HepG2 (cell line): Measurements from ENCODE around the gene BLOC1S4. TPM values are rescaled to one million over a fixed set of nuclear protein-coding genes. Genes with fewer than 3 reads are reported as not detected.

ENCODE experiments used
- BCL6 ChIP-seq: IDR thresholded peaks from 2 replicates; pipeline ENCODE4 v1.6.1; 2016; ENCODE audit warnings: missing genetic modification reagents, missing compliant biosample characterization
- BRD4 ChIP-seq: sonication (generic); formaldehyde crosslinking; IDR thresholded peaks from 2 replicates; pipeline ENCODE4 v1.4.0; 2020; ENCODE audit warnings: missing genetic modification reagents
- CEBPG ChIP-seq: IDR thresholded peaks from 2 replicates; pipeline ENCODE4 v1.6.1; 2016
- EHMT2 ChIP-seq: fragments of 200-600 bp; sonication (generic); IDR thresholded peaks from 2 replicates; pipeline ENCODE4 v1.7.0; 2017; ENCODE audit warnings: antibody characterized with exemption, low read depth, low read length, borderline replicate concordance
- FOXP1 ChIP-seq, 2 experiments: fragments of 450-650 bp in 1 of 2; IDR thresholded peaks; 2 replicates each; pipeline ENCODE4 v1.6.1; 2017 to 2018; ENCODE audit warnings: antibody characterized with exemption in 1 of 2
- GABPB1 ChIP-seq: IDR thresholded peaks from 2 replicates; pipeline ENCODE4 v1.6.1; 2016; ENCODE audit warnings: mild to moderate bottlenecking, missing genetic modification reagents, moderate library complexity, missing compliant biosample characterization
- GATAD1 ChIP-seq: IDR thresholded peaks from 2 replicates; pipeline ENCODE4 v1.6.1; 2016; ENCODE audit warnings: missing genetic modification reagents, missing compliant biosample characterization
- GFI1 ChIP-seq: sonication (generic); formaldehyde crosslinking; IDR thresholded peaks from 2 replicates; pipeline ENCODE4 v1.5.0; 2020; ENCODE audit warnings: missing genetic modification reagents, mild to moderate bottlenecking, borderline replicate concordance
- KAT8 ChIP-seq: IDR thresholded peaks from 2 replicates; pipeline ENCODE4 v1.6.1; 2016; ENCODE audit warnings: missing genetic modification reagents, missing compliant biosample characterization
- MAFF ChIP-seq: IDR thresholded peaks from 2 replicates; pipeline ENCODE4 v1.6.1; 2011; ENCODE audit warnings: low read depth, low read length, improper control_type of control experiment
- MIER3 ChIP-seq: IDR thresholded peaks from 2 replicates; pipeline ENCODE4 v1.6.1; 2016; ENCODE audit warnings: missing compliant biosample characterization, borderline replicate concordance
- PHF5A ChIP-seq: IDR thresholded peaks from one replicate; pipeline ENCODE4 v1.6.1; 2018; ENCODE audit warnings: low read depth, missing genetic modification reagents; ENCODE audit not compliant: unreplicated experiment
- RBFOX2 ChIP-seq: fragments of 200-400 bp; formaldehyde crosslinking; IDR thresholded peaks from 2 replicates; pipeline ENCODE4 v1.6.1; 2017; ENCODE audit warnings: low read depth, mild to moderate bottlenecking, low read length
- SALL2 ChIP-seq: sonication (generic); formaldehyde crosslinking; IDR thresholded peaks from 2 replicates; pipeline ENCODE4 v1.8.1; 2023; ENCODE audit warnings: mild to moderate bottlenecking, missing genetic modification reagents, inconsistent platforms
- SNAI1 ChIP-seq: sonication (generic); formaldehyde crosslinking; IDR thresholded peaks from 2 replicates; pipeline ENCODE4 v1.5.0; 2020; ENCODE audit warnings: mild to moderate bottlenecking, missing genetic modification reagents, borderline replicate concordance
- SNAPC2 ChIP-seq: sonication (generic); formaldehyde crosslinking; IDR thresholded peaks from 2 replicates; pipeline ENCODE4 v1.8.1; 2022; ENCODE audit warnings: mild to moderate bottlenecking, missing genetic modification reagents
- SOX6 ChIP-seq, 2 experiments: fragments of 450-650 bp in 1 of 2; sonication (generic) in 1 of 2; formaldehyde crosslinking in 1 of 2; IDR thresholded peaks; 2 replicates each; pipeline versions ENCODE4 v1.4.0 to v1.6.1; 2017 to 2020; ENCODE audit warnings: antibody characterized with exemption in 1 of 2, mild to moderate bottlenecking in 1 of 2, missing genetic modification reagents in 1 of 2
- SUZ12 ChIP-seq: fragments of 150-350 bp; IDR thresholded peaks from 2 replicates; pipeline ENCODE4 v1.6.1; 2014; ENCODE audit warnings: low read depth, low read length
- ZBTB42 ChIP-seq: sonication (generic); formaldehyde crosslinking; IDR thresholded peaks from 2 replicates; pipeline ENCODE4 v1.5.0; 2020; ENCODE audit warnings: mild to moderate bottlenecking, missing genetic modification reagents
- ZC3H4 ChIP-seq: sonication (generic); formaldehyde crosslinking; IDR thresholded peaks from 2 replicates; pipeline ENCODE4 v1.4.0; 2020; ENCODE audit warnings: missing genetic modification reagents, borderline replicate concordance
- ZHX1 ChIP-seq: sonication (generic); formaldehyde crosslinking; IDR thresholded peaks from 2 replicates; pipeline ENCODE4 v1.8.1; 2022; ENCODE audit warnings: low read depth, mild to moderate bottlenecking, missing genetic modification reagents
- ZNF230 ChIP-seq: sonication (generic); formaldehyde crosslinking; IDR thresholded peaks from 2 replicates; pipeline ENCODE4 v1.4.0; 2020; ENCODE audit warnings: mild to moderate bottlenecking, missing genetic modification reagents
- ZNF331 ChIP-seq: sonication (generic); formaldehyde crosslinking; IDR thresholded peaks from 2 replicates; pipeline ENCODE4 v1.4.0; 2020; ENCODE audit warnings: missing genetic modification reagents
- ZNF337 ChIP-seq: sonication (generic); formaldehyde crosslinking; IDR thresholded peaks from 2 replicates; pipeline ENCODE4 v1.5.1; 2020; ENCODE audit warnings: missing genetic modification reagents, low read depth, mild to moderate bottlenecking, borderline replicate concordance
- ZNF558 ChIP-seq: sonication (generic); formaldehyde crosslinking; IDR thresholded peaks from 2 replicates; pipeline ENCODE4 v1.9.0; 2022; ENCODE audit warnings: mild to moderate bottlenecking, missing genetic modification reagents, borderline replicate concordance
- ZNF788 ChIP-seq: sonication (generic); formaldehyde crosslinking; IDR thresholded peaks from 2 replicates; pipeline ENCODE4 v1.5.0; 2020; ENCODE audit warnings: mild to moderate bottlenecking, missing genetic modification reagents, borderline replicate concordance
- ZSCAN5A ChIP-seq: sonication (generic); formaldehyde crosslinking; IDR thresholded peaks from 2 replicates; pipeline ENCODE4 v1.8.0; 2022; ENCODE audit warnings: mild to moderate bottlenecking, missing genetic modification reagents, borderline replicate concordance
- polyA plus RNA-seq, 8 experiments: library from polyadenylated mRNA; depleted of rRNA in 3 of 8; stranded (reverse) in 7 of 8; unstranded in 1 of 8; fragments of >200 nt; fragmentation: Illumina TruSeq in 4 of 8; extraction: Trizol in 4 of 8; gene quantifications; 2 replicates each; pipeline versions ENCODE4 v1.2.1 to v1.2.3, GENCODE V29; 2011 to 2016; ENCODE audit warnings: low read depth in 4 of 8, missing spikeins in 1 of 8, mixed read lengths in 1 of 8; ENCODE audit not compliant: insufficient read depth in 1 of 8
- total RNA-seq, 5 experiments: library from RNA; depleted of rRNA; stranded (reverse); fragments of >200 nt; fragmentation: Illumina TruSeq; extraction: Trizol; gene quantifications; 2 replicates each; pipeline ENCODE4 v1.2.3, GENCODE V29; 2016; ENCODE audit warnings: low read depth in 1 of 5

The BLOC1S4 gene
- total and polyA plus RNA-seq, 2 of the 13 experiments (the other 11 are each of a cell fraction or from before 2014, with no cell fraction given): 15.5 to 20.9 TPM

GRCh38 chr4:6695660-6696610 lies 20.0 kb upstream of the BLOC1S4 start (continued):
- TF ChIP-seq ZSCAN5A (peak; percentile 77; the same call in 1 of the 2 replicates), ZC3H4 (CRISPR knock-in tag) (peak; percentile 57; the same call in 1 of the 2 replicates), ZHX1 (peak; percentile 93), MIER3 (CRISPR knock-in tag) (peak; percentile 91; the same call in 1 of the 2 replicates), MAFF (no peak), BCL6 (peak; percentile 93), ZNF337 (0 out of 2 replicates have a peak, but pooled peaks have one; percentile 66), FOXP1 (IDR thresholded peaks at IDR 0.05) (peak; percentile 94), FOXP1 (CRISPR knock-in tag; IDR thresholded peaks at IDR 0.05) (peak; percentile 98), GATAD1 (CRISPR knock-in tag) (peak; percentile 73), GABPB1 (peak; percentile 61), SNAI1 (CRISPR knock-in tag) (0 out of 2 replicates have a peak, but pooled peaks have one; percentile 43), ZBTB42 (CRISPR knock-in tag) (no peak), CEBPG (CRISPR knock-in tag) (peak; percentile 100), SNAPC2 (CRISPR knock-in tag) (no peak), EHMT2 (no peak), RBFOX2 (peak; percentile 68), SUZ12 (no peak), ZNF230 (no peak), GFI1 (CRISPR knock-in tag) (peak; percentile 90), ZNF788 (peak; percentile 99), KAT8 (CRISPR knock-in tag) (peak; percentile 96), BRD4 (peak; percentile 39; the same call in 1 of the 2 replicates), SOX6 (IDR thresholded peaks at IDR 0.05) (no peak), SOX6 (CRISPR knock-in tag; IDR thresholded peaks at IDR 0.05) (peak; percentile 97), PHF5A (CRISPR knock-in tag) (peak; percentile 92), ZNF331 (CRISPR knock-in tag) (peak; percentile 99), SALL2 (CRISPR knock-in tag) (peak; percentile 82), ZNF558 (CRISPR knock-in tag) (no peak)
